ENCODE data around the gene UBASH3B. TPM values are rescaled to one million over a fixed set of nuclear protein-coding genes. Genes with fewer than 3 reads are reported as not detected.

The UBASH3B gene
- total and polyA plus RNA-seq, 9 donors: 0.31 to 5.9 (median 1.8) TPM

DNA sequence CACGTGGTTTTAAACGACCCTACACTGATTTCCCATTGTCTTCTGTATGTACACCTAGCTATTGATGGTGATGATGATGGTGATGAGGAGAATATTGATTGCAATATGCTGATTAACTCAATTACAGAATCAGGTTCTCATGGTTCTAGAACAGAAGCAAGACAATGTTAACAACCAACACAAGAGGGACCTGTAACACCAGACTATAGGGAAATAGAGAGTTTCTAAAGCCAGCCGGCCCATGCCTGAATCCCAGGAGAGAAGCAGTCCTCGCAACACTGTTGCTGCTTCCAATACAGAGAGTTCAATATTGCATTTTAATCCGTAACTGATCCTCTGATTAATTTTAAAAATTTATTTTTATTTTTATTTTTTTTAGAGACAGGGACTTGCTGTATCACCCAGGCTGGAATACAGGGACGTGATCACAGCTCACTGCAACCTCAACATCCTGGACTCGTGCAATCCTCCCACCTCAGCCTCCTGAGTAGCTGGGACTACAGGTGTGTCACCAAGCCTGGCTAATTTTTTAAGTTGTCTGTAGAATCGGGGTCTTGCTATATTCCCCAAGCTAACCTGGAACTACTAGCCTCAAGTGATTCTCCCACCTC lies 22.2 kb upstream of the UBASH3B start:
- Histone ChIP-seq H3K4me3 (no peak overlapping the region), H3K27me3 (no peaks in the 10 kb centered on the region), H3K4me1 (ENCODE audit: insufficient read depth) (no peaks in the 10 kb centered on the region), H3K36me3 (no peaks in the 10 kb centered on the region), H3K27ac (no peak overlapping the region), H3K9me3 (no peaks in the 10 kb centered on the region)
- no peak for DNase-seq
- WGBS, 3 donors: 42 to 51% (median 43%) methylated on average over 8 of the region's 8 CpGs
- intact Hi-C loops (cut with DNase I): loop anchor here in 3 of 4 donors (5.0 to 10.0 kb wide), 2 partner anchors 219 to 221 kb away; no protein-coding TSS in a partner anchor
- TF ChIP-seq, protein P1, sequence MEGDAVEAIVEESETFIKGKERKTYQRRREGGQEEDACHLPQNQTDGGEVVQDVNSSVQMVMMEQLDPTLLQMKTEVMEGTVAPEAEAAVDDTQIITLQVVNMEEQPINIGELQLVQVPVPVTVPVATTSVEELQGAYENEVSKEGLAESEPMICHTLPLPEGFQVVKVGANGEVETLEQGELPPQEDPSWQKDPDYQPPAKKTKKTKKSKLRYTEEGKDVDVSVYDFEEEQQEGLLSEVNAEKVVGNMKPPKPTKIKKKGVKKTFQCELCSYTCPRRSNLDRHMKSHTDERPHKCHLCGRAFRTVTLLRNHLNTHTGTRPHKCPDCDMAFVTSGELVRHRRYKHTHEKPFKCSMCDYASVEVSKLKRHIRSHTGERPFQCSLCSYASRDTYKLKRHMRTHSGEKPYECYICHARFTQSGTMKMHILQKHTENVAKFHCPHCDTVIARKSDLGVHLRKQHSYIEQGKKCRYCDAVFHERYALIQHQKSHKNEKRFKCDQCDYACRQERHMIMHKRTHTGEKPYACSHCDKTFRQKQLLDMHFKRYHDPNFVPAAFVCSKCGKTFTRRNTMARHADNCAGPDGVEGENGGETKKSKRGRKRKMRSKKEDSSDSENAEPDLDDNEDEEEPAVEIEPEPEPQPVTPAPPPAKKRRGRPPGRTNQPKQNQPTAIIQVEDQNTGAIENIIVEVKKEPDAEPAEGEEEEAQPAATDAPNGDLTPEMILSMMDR (IDR thresholded peaks at IDR 0.05): peak in 1 of 3 donors; percentile 36
- TF ChIP-seq POLR2A (IDR thresholded peaks at IDR 0.05) (no peak), EP300 (IDR thresholded peaks at IDR 0.05) (no peak)

DNA sequence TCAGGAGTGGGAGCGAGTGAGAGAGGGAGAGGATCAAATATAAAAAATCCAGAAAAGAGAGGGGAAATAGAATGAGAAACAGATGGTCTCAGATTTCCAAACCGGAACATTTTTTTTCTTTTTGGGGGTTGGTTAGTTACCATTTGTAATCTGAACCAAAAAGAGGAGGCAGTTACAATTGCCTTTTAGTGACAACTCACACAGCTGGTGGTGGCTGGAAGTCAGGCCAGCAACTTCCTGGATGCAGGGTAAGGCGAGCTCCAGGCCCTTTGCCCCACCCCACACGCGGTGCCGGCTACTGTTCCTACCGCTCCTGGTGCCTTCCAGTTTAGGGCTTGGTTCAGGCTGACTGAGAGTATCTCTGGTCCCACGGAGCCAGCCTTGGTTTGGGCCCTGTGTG lies 21.0 kb upstream of the UBASH3B start:
- H3K27me3 ChIP-seq: no peaks in the 10 kb centered on the region
- H3K4me1 ChIP-seq (ENCODE audit: insufficient read depth): no peaks in the 10 kb centered on the region
- no peaks in the 10 kb centered on the region for H3K9me3 ChIP-seq
- DNase-seq: no peak
- H3K27ac ChIP-seq: no peak overlapping the region
- TF ChIP-seq POLR2A (IDR thresholded peaks at IDR 0.05) (no peak), EP300 (IDR thresholded peaks at IDR 0.05) (no peak)
- TF ChIP-seq, protein P1 (IDR thresholded peaks at IDR 0.05): no peak
- intact Hi-C loops (cut with DNase I): loop anchor here in 3 of 4 donors (5.0 to 10.0 kb wide), 2 partner anchors 218 to 220 kb away; no protein-coding TSS in a partner anchor
- WGBS, 3 donors: 12 to 13% (median 13%) methylated on average over 8 of the region's 8 CpGs
- H3K36me3 ChIP-seq: no peaks in the 10 kb centered on the region
- H3K4me3 ChIP-seq: no peak overlapping the region

DNA sequence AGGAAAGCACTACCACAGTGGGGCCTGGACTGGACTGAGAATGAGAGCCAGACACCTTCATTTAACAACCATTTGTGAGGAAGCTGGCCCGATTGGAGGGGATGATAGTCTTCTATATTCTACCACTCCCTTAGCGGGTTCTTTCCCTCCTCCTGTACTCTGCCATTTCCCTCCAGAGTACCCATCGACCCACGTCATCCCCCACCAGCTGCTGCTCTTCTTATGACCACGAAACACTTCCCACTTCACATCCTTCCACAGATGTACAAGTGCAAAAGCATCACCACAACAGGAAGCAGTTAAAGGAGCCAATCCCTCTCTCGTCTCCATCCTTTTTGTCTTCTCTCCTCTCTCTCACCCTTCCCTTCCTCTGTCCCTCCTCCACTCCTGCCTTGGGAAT lies 18.0 kb upstream of the UBASH3B start:
- intact Hi-C loops (cut with DNase I): loop anchor here in 2 of 4 donors (10.0 kb wide), 1 partner anchor 217 kb away; no protein-coding TSS in a partner anchor
- Histone ChIP-seq H3K27ac (no peak overlapping the region), H3K27me3 (no peaks in the 10 kb centered on the region), H3K4me1 (ENCODE audit: insufficient read depth) (no peaks in the 10 kb centered on the region), H3K4me3 (no peak overlapping the region), H3K36me3 (no peaks in the 10 kb centered on the region), H3K9me3 (no peaks in the 10 kb centered on the region)
- no peak for TF ChIP-seq POLR2A (IDR thresholded peaks at IDR 0.05)
- TF ChIP-seq, protein P1 (IDR thresholded peaks at IDR 0.05): no peak
- TF ChIP-seq EP300 (IDR thresholded peaks at IDR 0.05): no peak
- WGBS, 3 donors: 51 to 64% (median 61%) methylated on average over 6 of the region's 6 CpGs
- no peak for DNase-seq

DNA sequence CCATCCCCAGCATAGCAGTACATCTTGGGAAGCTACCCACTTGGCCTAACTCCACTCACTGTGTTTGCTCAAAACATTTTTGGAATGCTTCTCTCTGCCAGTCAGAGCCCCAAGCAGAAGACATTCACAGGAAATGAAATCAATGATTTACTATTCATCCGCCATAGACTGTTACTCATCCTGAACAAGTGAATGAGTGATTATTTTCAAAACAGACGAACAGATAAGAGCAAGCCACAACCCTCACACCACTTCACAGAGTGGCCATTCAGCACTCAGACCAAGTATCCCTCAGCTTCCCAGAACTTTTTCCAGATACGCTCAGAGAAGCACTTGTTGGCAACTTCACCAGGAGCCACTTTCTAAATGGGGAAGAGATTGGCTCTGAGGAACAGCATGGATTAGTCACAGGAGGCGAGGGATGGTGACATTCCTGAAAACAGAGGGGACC lies 13.0 kb upstream of the UBASH3B start:
- WGBS, 3 donors: 46 to 68% (median 58%) methylated on average over 4 of the region's 4 CpGs
- no peak overlapping the region for H3K27ac ChIP-seq
- no peaks in the 10 kb centered on the region for H3K27me3 ChIP-seq
- intact Hi-C loops (cut with DNase I): no loop called here
- H3K4me3 ChIP-seq: no peak overlapping the region
- no peak for TF ChIP-seq POLR2A (IDR thresholded peaks at IDR 0.05)
- TF ChIP-seq, protein P1 (IDR thresholded peaks at IDR 0.05): no peak
- no peak for TF ChIP-seq EP300 (IDR thresholded peaks at IDR 0.05)
- no peaks in the 10 kb centered on the region for H3K36me3 ChIP-seq
- H3K4me1 ChIP-seq (ENCODE audit: insufficient read depth): no peaks in the 10 kb centered on the region
- no peak for DNase-seq
- H3K9me3 ChIP-seq: no peaks in the 10 kb centered on the region
